GM19455 (cell line): ENCODE data around the gene CDK5RAP3.
"Not testable (repeated sequence)": the region's sequence is repeated elsewhere in the genome, so short reads cannot be mapped to it uniquely, and the experiment has no call there.

Source experiments
- ATAC-seq: cut with Tn5 transposase; IDR thresholded peaks from one replicate; pipeline ENCODE4 v1.9.1; 2021; ENCODE audit not compliant: unreplicated experiment

The CDK5RAP3 gene

GRCh38 chr17:47996201-47996600 lies 25.3 kb downstream of the CDK5RAP3 start:
- ATAC-seq, result no peak

DNA sequence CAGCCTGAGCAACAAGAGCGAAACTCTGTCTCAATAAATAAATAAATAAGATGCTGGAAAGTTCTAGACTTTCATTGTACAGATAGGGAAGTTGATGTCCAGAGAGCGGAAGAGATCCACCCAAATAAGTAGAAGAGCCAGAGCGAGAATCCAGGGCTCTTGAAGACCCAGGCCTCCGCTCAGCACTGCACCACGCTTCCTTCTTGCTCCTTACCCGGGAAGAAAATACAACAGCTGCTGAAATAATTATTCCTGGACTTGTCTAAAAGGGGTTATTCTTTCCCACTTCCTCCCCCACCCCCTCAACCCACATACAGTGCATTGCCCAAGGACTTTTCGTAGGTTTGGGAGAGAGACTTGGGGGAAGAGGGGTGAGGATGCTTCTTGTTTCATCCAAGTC lies 26.7 kb downstream of the CDK5RAP3 start:
- no peak for ATAC-seq

DNA sequence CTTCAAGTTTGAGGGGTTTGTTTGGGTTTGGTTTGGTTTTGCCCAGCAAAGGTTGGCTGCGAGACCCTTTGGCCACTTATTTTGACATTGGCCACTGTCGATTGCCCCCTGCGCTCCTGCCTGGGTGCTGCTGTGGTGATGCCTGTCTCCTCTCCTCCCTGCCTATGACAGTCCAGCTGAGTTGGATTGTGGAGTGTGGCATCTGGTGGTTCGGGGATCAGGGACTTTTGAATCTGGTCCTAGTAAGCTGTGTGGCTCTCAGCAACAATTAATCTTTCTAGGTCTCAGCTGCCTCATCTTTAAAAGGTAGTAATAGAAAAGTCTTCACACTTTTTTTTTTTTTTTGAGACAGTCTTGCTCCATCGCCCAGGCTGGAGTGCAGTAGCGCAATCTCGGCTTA lies 27.1 kb downstream of the CDK5RAP3 start:
- ATAC-seq, result no peak

- no peak for ATAC-seq
Measured at GRCh38 chr17:47999582-47999981, 28.7 kb downstream of the CDK5RAP3 start.

GRCh38 chr17:48001197-48001596 lies 30.3 kb downstream of the CDK5RAP3 start:
- no peak for ATAC-seq

- not testable (repeated sequence) for ATAC-seq
Measured at GRCh38 chr17:48001657-48002056, 30.7 kb downstream of the CDK5RAP3 start.

- ATAC-seq, result no peak
Measured at GRCh38 chr17:48002266-48002915, 31.5 kb downstream of the CDK5RAP3 start.

- no peak for ATAC-seq
Measured at GRCh38 chr17:48002916-48003416, 32.1 kb downstream of the CDK5RAP3 start.

- no peak for ATAC-seq
Measured at GRCh38 chr17:48003417-48004151, 32.7 kb downstream of the CDK5RAP3 start.

GRCh38 chr17:48004983-48005382 lies 34.1 kb downstream of the CDK5RAP3 start:
- no peak for ATAC-seq

DNA sequence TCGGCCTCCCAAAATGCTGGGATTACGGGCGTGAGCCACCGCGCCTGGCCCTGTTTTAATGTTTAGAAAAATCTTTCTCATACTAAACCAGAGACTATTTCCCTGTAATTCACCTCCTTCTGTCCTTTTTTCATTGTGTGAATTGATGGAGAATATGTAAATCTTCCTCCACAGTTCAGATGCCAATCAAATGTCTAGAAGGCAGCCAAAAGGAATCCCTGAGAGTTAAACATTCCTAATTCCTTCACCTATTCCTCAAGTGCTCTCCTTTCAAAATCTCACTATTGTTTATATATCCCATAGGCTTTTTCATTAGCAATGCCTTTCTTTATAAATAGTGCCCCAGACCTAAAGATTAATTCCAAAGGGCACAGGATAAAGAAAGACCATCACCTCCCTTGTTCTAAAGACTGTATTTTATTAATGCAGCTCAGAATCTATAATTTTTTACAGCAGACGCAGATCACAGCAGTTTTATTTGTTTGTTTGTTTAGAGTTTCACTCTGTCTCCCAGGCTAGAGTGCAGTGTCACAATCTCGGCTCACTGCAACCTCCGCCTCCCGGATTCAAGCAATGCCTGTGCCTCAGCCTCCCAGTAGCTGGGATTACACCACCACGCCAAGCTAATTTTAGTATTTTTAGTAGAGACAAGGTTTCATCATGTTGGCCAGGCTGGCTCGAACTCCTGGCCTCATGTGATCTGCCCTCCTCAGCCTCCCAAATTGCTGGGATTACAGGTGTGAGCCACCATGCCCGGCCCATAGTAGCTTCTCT lies 36.2 kb downstream of the CDK5RAP3 start:
- no peak for ATAC-seq

DNA sequence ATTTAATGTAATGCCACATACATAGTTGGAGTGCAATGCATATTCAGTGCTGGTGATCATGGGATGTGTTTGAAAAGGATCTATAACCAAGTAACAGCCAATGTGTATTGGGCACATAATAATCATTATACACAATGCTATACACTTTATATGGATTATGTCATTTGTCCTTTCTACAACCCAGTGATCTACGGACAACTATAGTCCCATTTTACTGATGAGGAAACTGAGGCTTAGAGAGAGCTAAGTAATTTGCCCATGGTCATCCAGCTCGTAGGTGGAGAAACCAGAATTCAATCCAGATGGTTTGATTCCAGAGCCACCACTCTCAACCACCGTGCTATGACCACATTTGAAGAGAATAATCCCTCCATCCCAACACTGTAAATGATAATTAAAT lies 39.3 kb downstream of the CDK5RAP3 start:
- no peak for ATAC-seq

DNA sequence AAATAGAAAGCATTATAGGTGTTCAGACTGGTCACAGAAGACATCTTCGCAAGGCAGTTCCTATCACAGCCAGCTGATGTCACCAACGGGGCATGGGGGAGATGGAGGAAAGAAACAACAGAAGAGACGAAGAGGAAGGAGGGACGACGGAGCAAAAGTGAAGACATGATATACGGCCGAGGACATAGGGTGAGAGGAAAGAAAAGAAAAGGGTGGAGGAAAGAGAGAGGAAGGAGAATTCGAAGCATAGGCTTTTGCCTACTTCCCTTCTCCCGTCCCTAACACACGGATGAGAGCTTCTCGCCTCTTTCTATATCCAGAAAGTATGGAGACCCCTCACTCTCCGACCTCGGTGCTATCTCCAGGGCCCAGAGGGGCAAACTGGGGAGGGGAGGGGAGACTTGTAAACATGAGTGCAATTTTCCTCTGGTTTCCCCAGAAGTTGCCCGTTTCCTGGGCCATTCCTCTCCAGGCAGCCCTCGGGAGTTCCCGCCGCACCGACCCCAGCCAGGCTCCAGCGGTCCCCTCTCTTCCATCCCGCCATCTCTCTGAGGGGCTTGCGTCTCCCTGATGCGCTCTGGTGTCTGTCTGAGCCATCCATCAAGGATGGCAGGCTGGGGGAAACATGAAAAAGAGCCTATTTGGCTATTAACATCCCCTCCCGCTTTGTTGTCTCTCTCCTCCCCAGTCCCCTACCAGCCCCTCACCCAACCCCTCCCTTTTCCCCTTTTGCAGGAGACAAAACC lies 40.7 kb downstream of the CDK5RAP3 start:
- no peak for ATAC-seq

DNA sequence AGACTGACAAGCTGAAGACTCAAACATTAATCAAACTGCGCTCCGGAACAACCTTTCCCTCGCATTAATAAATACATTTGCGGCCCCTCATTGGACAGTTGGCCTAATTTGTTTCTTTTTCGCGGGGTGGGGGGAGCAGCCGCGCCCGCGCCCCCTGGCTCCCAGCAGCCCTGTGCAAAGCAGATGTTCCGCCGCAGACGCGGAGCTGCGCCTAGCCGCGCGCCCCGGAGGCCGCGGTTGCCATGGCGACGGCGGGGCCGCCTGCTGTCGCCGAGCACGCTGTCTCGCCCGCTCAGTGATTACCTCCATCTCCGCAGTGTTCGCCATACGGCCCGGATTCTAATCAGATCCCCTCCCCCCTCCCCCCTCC lies 41.2 kb downstream of the CDK5RAP3 start:
- ATAC-seq, result no peak

GRCh38 chr17:48012654-48013053 lies 41.7 kb downstream of the CDK5RAP3 start:
- no peak for ATAC-seq

GRCh38 chr17:48013876-48014594 lies 43.1 kb downstream of the CDK5RAP3 start:
- ATAC-seq, result no peak

DNA sequence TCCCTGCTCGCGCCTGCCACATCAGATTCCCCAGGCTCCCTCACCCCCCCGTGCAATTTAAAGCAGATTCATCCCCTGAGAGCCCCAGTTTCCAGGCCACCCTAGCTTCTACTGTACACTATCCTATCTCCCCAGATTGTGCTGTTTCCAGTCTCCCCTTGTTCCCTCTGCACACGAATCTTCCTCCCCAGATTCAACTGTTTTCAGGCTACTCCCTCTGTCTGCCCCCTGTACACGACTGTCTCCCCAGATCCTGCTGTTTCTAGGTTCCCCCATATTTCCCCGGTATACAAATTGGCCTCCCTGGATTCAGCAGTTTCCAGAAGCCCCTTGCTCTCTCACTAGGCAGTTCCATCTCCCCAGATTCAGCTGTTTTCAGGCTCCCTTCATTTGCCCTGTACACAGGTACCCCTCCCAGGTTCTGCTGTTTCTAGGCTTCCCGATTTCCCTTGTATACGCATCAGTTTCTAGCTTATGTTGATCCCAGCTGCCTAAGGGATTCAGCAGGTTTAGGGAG lies 43.7 kb downstream of the CDK5RAP3 start:
- no peak for ATAC-seq

- no peak for ATAC-seq
Measured at GRCh38 chr17:48016112-48016511, 45.2 kb downstream of the CDK5RAP3 start.

GRCh38 chr17:48017817-48018158 lies 46.9 kb downstream of the CDK5RAP3 start:
- ATAC-seq, result not testable (repeated sequence)

GRCh38 chr17:48021934-48022333 lies 51.0 kb downstream of the CDK5RAP3 start:
- ATAC-seq, result no peak
